Measurements from ENCODE around the gene OR51A2.
A peak's percentile ranks its signal among the peaks of the same experiment; 100 is the strongest.
"Not testable (repeated sequence)": the region's sequence is repeated elsewhere in the genome, so short reads cannot be mapped to it uniquely, and the experiment has no call there.

The OR51A2 gene

GRCh38 chr11:4955613-4956012, at the start of gene OR51A2:
Gene OR51A2, minus strand, starts transcription at chr11:4955713. Its CDS starts 0 bp downstream, at chr11:4955713.
- not testable (repeated sequence) for DNase-seq

- DNase-seq = peak; percentile 68
Observed at GRCh38 chr11:5004424-5005274, 49.1 kb upstream of the OR51A2 start.

- no peak for DNase-seq
Observed at GRCh38 chr11:4994551-4994950, 39.0 kb upstream of the OR51A2 start, which contains the start of gene OR51L1. Gene OR51L1, plus strand, starts transcription at chr11:4994851. Its CDS starts 4,132 bp downstream, at chr11:4998983.

GRCh38 chr11:4991060-4991459, 35.5 kb upstream of the OR51A2 start:
- DNase-seq = no peak

- no peak for DNase-seq
Observed at GRCh38 chr11:4983841-4984240, 28.3 kb upstream of the OR51A2 start.

GRCh38 chr11:4982678-4983077, 27.2 kb upstream of the OR51A2 start:
- no peak for DNase-seq

- DNase-seq = no peak
Observed at GRCh38 chr11:4979036-4979435, 23.5 kb upstream of the OR51A2 start.

GRCh38 chr11:4975436-4975835, 19.9 kb upstream of the OR51A2 start:
- no peak for DNase-seq

GRCh38 chr11:4962816-4963215, 7.3 kb upstream of the OR51A2 start:
- DNase-seq = no peak

- DNase-seq = no peak
Observed at GRCh38 chr11:4960877-4961276, 5.4 kb upstream of the OR51A2 start.

- DNase-seq = no peak
Observed at GRCh38 chr11:4957396-4957795, 1.9 kb upstream of the OR51A2 start.

- DNase-seq = no peak
Observed at GRCh38 chr11:4947505-4947904, 8.0 kb downstream of the OR51A2 start, which contains the start of gene OR51A4. Gene OR51A4, minus strand, starts transcription at chr11:4947605. Its CDS starts 505 bp downstream, at chr11:4947100.

GRCh38 chr11:4936745-4937144, 18.8 kb downstream of the OR51A2 start:
- DNase-seq = no peak

- peak; percentile 35 for DNase-seq
Observed at GRCh38 chr11:4932751-4933150, 22.8 kb downstream of the OR51A2 start.

- DNase-seq = no peak
Observed at GRCh38 chr11:4926608-4927007, 28.9 kb downstream of the OR51A2 start.

GRCh38 chr11:4924239-4924638, 31.3 kb downstream of the OR51A2 start, which contains the start of gene OR51G1:
Gene OR51G1, minus strand, starts transcription at chr11:4924339. Its CDS starts 0 bp downstream, at chr11:4924339.
- DNase-seq = no peak

- DNase-seq = no peak
Observed at GRCh38 chr11:4922304-4922703, 33.2 kb downstream of the OR51A2 start.

GRCh38 chr11:4921796-4922195, 33.7 kb downstream of the OR51A2 start:
- DNase-seq = no peak

GRCh38 chr11:4919250-4919649, 36.3 kb downstream of the OR51A2 start, which contains the start of gene OR51G2:
Gene OR51G2, minus strand, starts transcription at chr11:4919350. Its CDS starts 3,687 bp downstream, at chr11:4915663.
- DNase-seq = no peak

GRCh38 chr11:4916581-4916980, 38.9 kb downstream of the OR51A2 start:
- DNase-seq = no peak

Measured in NCI-H2029 (cell line).